H1 (cell line): Measurements from ENCODE around the gene NF1. TPM values are rescaled to one million over a fixed set of nuclear protein-coding genes. Genes with fewer than 3 reads are reported as not detected.

Source experiments
- CTCF ChIA-PET: fragments of 300-600 bp; sonication (Branson Sonifier 250); formaldehyde crosslinking; loops from one replicate; lab custom pipeline; 2021; ENCODE audit not compliant: partially characterized antibody; lab: Charles Lee
- POLR2A ChIA-PET: fragments of 300-600 bp; sonication (Branson Sonifier 250); formaldehyde crosslinking; loops from one replicate; lab custom pipeline; 2021; ENCODE audit warnings: inconsistent platforms; ENCODE audit not compliant: partially characterized antibody; lab: Charles Lee
- DNase-seq, 2 experiments: peaks; one replicate each; pipeline versions ENCODE4 v3.0.0 to v3.0.0-alpha.2; 2010 to 2022; ENCODE audit warnings: low spot score in 2 of 2, low read depth in 1 of 2, mixed read lengths in 1 of 2
- FAIRE-seq: peaks from 2 replicates; lab custom pipeline; 2011; peaks lifted over from hg19 to GRCh38; lab: Jason Lieb, UNC
- H2AFZ ChIP-seq: 2 replicates; pipeline ENCODE4 v1.8.1; 2012; ENCODE audit warnings: low read length, inconsistent platforms
- H2AK5ac ChIP-seq: 2 replicates; pipeline ENCODE4 v1.6.1; 2013; ENCODE audit warnings: low read depth, low read length
- H2BK120ac ChIP-seq: replicated peaks from 2 replicates; pipeline ENCODE3; 2013; ENCODE audit warnings: low read depth, low read length, inconsistent platforms
- H2BK12ac ChIP-seq: 2 replicates; pipeline ENCODE4 v1.6.1; 2013; ENCODE audit warnings: low read depth, low read length
- H2BK15ac ChIP-seq: 2 replicates; pipeline ENCODE4 v1.6.1; 2013; ENCODE audit warnings: low read length
- H2BK20ac ChIP-seq: 2 replicates; pipeline ENCODE4 v1.6.1; 2013; ENCODE audit warnings: low read length
- H2BK5ac ChIP-seq: 2 replicates; pipeline ENCODE4 v1.6.1; 2013; ENCODE audit warnings: low read depth, low read length
- H3K14ac ChIP-seq: 2 replicates; pipeline ENCODE4 v1.6.1; 2013; ENCODE audit warnings: inconsistent platforms; ENCODE audit not compliant: insufficient read length
- H3K18ac ChIP-seq: 2 replicates; pipeline ENCODE4 v1.6.1; 2013; ENCODE audit warnings: low read length; ENCODE audit errors: extremely low read depth
- H3K23ac ChIP-seq: 2 replicates; pipeline ENCODE4 v1.6.1; 2013; ENCODE audit warnings: inconsistent platforms; ENCODE audit not compliant: insufficient read length
- H3K23me2 ChIP-seq: 2 replicates; pipeline ENCODE4 v1.6.1; 2013; ENCODE audit warnings: low read depth, low read length
- H3K27ac ChIP-seq: 2 replicates; pipeline ENCODE4 v1.6.1; 2011; ENCODE audit warnings: low read depth, low read length, inconsistent platforms
- H3K27me3 ChIP-seq, 4 experiments: replicated peaks in 1 of 4; 1 replicate in 1 of 4; 2 replicates in 3 of 4; pipeline versions ENCODE4 v1.6.1 to v1.8.1; 2011 to 2013; ENCODE audit warnings: low read length in 3 of 4, mild to moderate bottlenecking in 3 of 4, inconsistent platforms in 2 of 4, mixed read lengths in 2 of 4, moderate library complexity in 1 of 4; ENCODE audit not compliant: control insufficient read depth in 3 of 4, insufficient read depth in 3 of 4; ENCODE audit errors: extremely low read depth in 1 of 4
- H3K36me3 ChIP-seq, 4 experiments: 2 replicates each; pipeline versions ENCODE4 v1.6.1 to v1.8.1; 2011 to 2013; ENCODE audit warnings: mild to moderate bottlenecking in 4 of 4, low read length in 3 of 4, moderate library complexity in 2 of 4, control low read depth in 1 of 4, inconsistent platforms in 1 of 4; ENCODE audit not compliant: insufficient read depth in 4 of 4, control insufficient read depth in 2 of 4
- H3K4ac ChIP-seq: replicated peaks from 2 replicates; pipeline ENCODE3; 2013; ENCODE audit warnings: low read length, low read depth, mixed read lengths, inconsistent platforms; ENCODE audit not compliant: insufficient read length
- H3K4me1 ChIP-seq, 4 experiments: replicated peaks in 1 of 4; 1 replicate in 1 of 4; 2 replicates in 3 of 4; pipeline versions ENCODE4 v1.6.1 to v1.8.1; 2011 to 2013; ENCODE audit warnings: low read length in 3 of 4, inconsistent platforms in 2 of 4, mixed read lengths in 1 of 4; ENCODE audit not compliant: insufficient read depth in 4 of 4, control insufficient read depth in 3 of 4
- H3K4me2 ChIP-seq, 2 experiments: 2 replicates each; pipeline versions ENCODE4 v1.6.1 to v1.8.1; 2011 to 2013; ENCODE audit warnings: low read depth in 2 of 2, low read length in 2 of 2, control low read depth in 1 of 2, inconsistent platforms in 1 of 2, mild to moderate bottlenecking in 1 of 2; ENCODE audit not compliant: insufficient read depth in 1 of 2
- H3K4me3 ChIP-seq, 4 experiments: fragments of 200-600, 300-600 bp in 1 of 4; sonication (generic), shearing (Covaris generic), sonication (Bioruptor Twin) in 1 of 4; 2 replicates each; pipeline versions ENCODE4 v1.5.1 to v1.8.1; 2011 to 2016; ENCODE audit warnings: low read length in 4 of 4, low read depth in 3 of 4, control low read depth in 2 of 4, inconsistent platforms in 2 of 4, mild to moderate bottlenecking in 2 of 4, mixed read lengths in 1 of 4, moderate library complexity in 1 of 4; ENCODE audit not compliant: insufficient read depth in 2 of 4; ENCODE audit errors: extremely low read depth in 1 of 4
- H3K56ac ChIP-seq: replicated peaks from 2 replicates; pipeline ENCODE3; 2013; ENCODE audit warnings: low read depth, mild to moderate bottlenecking, mixed read lengths, low read length, inconsistent platforms; ENCODE audit not compliant: insufficient read length
- H3K79me1 ChIP-seq: 2 replicates; pipeline ENCODE4 v1.6.1; 2013; ENCODE audit warnings: low read depth, low read length, control low read depth
- H3K79me2 ChIP-seq, 2 experiments: 2 replicates each; pipeline versions ENCODE4 v1.6.1 to v1.8.1; 2012 to 2013; ENCODE audit warnings: low read length in 2 of 2, mild to moderate bottlenecking in 2 of 2, inconsistent platforms in 1 of 2; ENCODE audit not compliant: insufficient read depth in 2 of 2, control insufficient read depth in 1 of 2
- H3K9ac ChIP-seq, 4 experiments: replicated peaks in 1 of 4; 1 replicate in 1 of 4; 2 replicates in 3 of 4; pipeline versions ENCODE4 v1.6.1 to v1.8.1; 2011 to 2013; ENCODE audit warnings: low read depth in 3 of 4, low read length in 3 of 4, control low read depth in 2 of 4, mild to moderate bottlenecking in 2 of 4, moderate library complexity in 2 of 4, inconsistent platforms in 1 of 4; ENCODE audit errors: extremely low read depth in 1 of 4
- H3K9me3 ChIP-seq, 2 experiments: 2 replicates each; pipeline versions ENCODE4 v1.6.1 to v1.8.1; 2012 to 2013; ENCODE audit warnings: mild to moderate bottlenecking in 2 of 2, moderate library complexity in 2 of 2, control low read depth in 1 of 2, inconsistent platforms in 1 of 2, low read depth in 1 of 2, low read length in 1 of 2, mixed read lengths in 1 of 2; ENCODE audit not compliant: insufficient read depth in 2 of 2
- H4K20me1 ChIP-seq, 2 experiments: replicated peaks in 1 of 2; 2 replicates each; pipeline versions ENCODE3 to v1.8.1; 2011 to 2013; ENCODE audit warnings: inconsistent platforms in 2 of 2, low read length in 2 of 2, mild to moderate bottlenecking in 1 of 2; ENCODE audit not compliant: insufficient read depth in 2 of 2, control insufficient read depth in 1 of 2
- H4K5ac ChIP-seq: 2 replicates; pipeline ENCODE4 v1.6.1; 2013; ENCODE audit warnings: low read length, low read depth, mixed read lengths, inconsistent platforms; ENCODE audit not compliant: insufficient read length
- H4K8ac ChIP-seq: 2 replicates; pipeline ENCODE4 v1.8.0; 2013; ENCODE audit warnings: mild to moderate bottlenecking, moderate library complexity, low read length, inconsistent platforms; ENCODE audit not compliant: insufficient read depth; ENCODE audit errors: extremely low read depth
- H4K91ac ChIP-seq: replicated peaks from 2 replicates; pipeline ENCODE3; 2013; ENCODE audit warnings: low read length, mixed read lengths, inconsistent platforms; ENCODE audit not compliant: insufficient read length
- KDM4A ChIP-seq: IDR thresholded peaks from one replicate; pipeline ENCODE4 v1.7.1; 2012; ENCODE audit warnings: low read depth, mild to moderate bottlenecking, moderate library complexity, low read length, inconsistent platforms; ENCODE audit not compliant: severe bottlenecking
- PHF8 ChIP-seq: fragments of 200-600 bp; sonication (generic); conservative IDR thresholded peaks from 2 replicates; pipeline ENCODE4 v1.7.1; 2012; ENCODE audit warnings: low read depth, mild to moderate bottlenecking, inconsistent platforms, low read length, moderate library complexity
- RBBP5 ChIP-seq: IDR thresholded peaks from 2 replicates; pipeline ENCODE4 v1.7.1; 2012; ENCODE audit warnings: low read depth, mild to moderate bottlenecking, inconsistent platforms, low read length, moderate library complexity, borderline replicate concordance
- TBP ChIP-seq: IDR thresholded peaks from 2 replicates; pipeline ENCODE4 v1.6.1; 2011; ENCODE audit warnings: low read depth, low read length, improper control_type of control experiment
- WGBS, 2 experiments: shearing (Covaris generic) in 1 of 2; methylation state at CpG; one replicate each; pipeline versions ENCODE4 v1.1.6 to v1.1.7; 2013 to 2015; ENCODE audit warnings: low lambda C conversion rate in 2 of 2, mixed read lengths in 2 of 2, inconsistent platforms in 1 of 2, low coverage in 1 of 2, missing lambda C conversion rate in 1 of 2; ENCODE audit not compliant: insufficient replicate concordance in 2 of 2, insufficient coverage in 1 of 2, insufficient read length in 1 of 2; ENCODE audit errors: extremely low coverage in 1 of 2, missing lambda C conversion rate in 1 of 2; 5-methylcytosine and 5-hydroxymethylcytosine counted together
- polyA plus RNA-seq, 7 experiments: library from polyadenylated mRNA; depleted of rRNA in 3 of 7; stranded (reverse) in 5 of 7; unstranded in 2 of 7; fragments of >200 nt in 5 of 7; fragments of 200-250 nt in 2 of 7; gene quantifications; 1 replicate in 5 of 7; 2 replicates in 1 of 7; 4 replicates in 1 of 7; pipeline versions ENCODE4 v1.2.1 to v1.2.3, GENCODE V29; 2011 to 2013; ENCODE audit warnings: missing spikeins in 2 of 7, mixed read lengths in 2 of 7
- total RNA-seq: library from RNA; stranded (reverse); fragmentation: NEBNext Ultra II Directional; extraction: Animal tissue kit (Norgen Biotek cat#: 25700); gene quantifications from 2 replicates; pipeline ENCODE4 v1.2.1, GENCODE V29; 2021

Gene NF1
- total and polyA plus RNA-seq, 2 of the 8 experiments (the other 6 are each of a cell fraction or from before 2014, with no cell fraction given) = 19.3 to 29.6 TPM

- Histone ChIP-seq H4K5ac (no peak overlapping the region), H3K4me2 (peak overlapping the region; percentile 42 to 86), H3K79me1 (no peaks in the 10 kb centered on the region; the same call in 1 of the 2 replicates), H3K9ac (no peak overlapping the region), H3K79me2 (no peaks in the 10 kb centered on the region), H2AFZ (no peak overlapping the region), H4K20me1 (peaks cover 4 to 9% of the 10 kb centered on the region in 2 experiments), H4K8ac (peak overlapping the region; percentile 28; the same call in 1 of the 2 replicates), H3K56ac (no peak overlapping the region), H3K4me3 (peak overlapping the region; percentile 20 to 62 (median 32); a peak in 7 of 8 replicates), H3K14ac (no peak overlapping the region), H2BK5ac (no peak overlapping the region), H3K27ac (no peak overlapping the region), H3K9me3 (no peaks in the 10 kb centered on the region), H3K27me3 (peaks cover 1 to 29% (median 22%) of the 10 kb centered on the region in 4 experiments), H3K36me3 (no peaks in the 10 kb centered on the region), H3K23ac (no peak overlapping the region), H2BK15ac (no peak overlapping the region), H2AK5ac (no peak overlapping the region), H4K91ac (no peak overlapping the region), H3K23me2 (peaks cover 7% of the 10 kb centered on the region; the same call in 1 of the 2 replicates), H3K4me1 (peaks cover 0 to 14% (median 9%) of the 10 kb centered on the region in 4 experiments; a peak in 6 of 7 replicates), H3K4ac (no peak overlapping the region), H2BK12ac (0 out of 2 replicates have a peak overlapping the region, but pooled peaks have one; percentile 60), H2BK120ac (no peak overlapping the region), H2BK20ac (no peak overlapping the region), H3K18ac (no peak overlapping the region; the same call in 1 of the 2 replicates)
- 57% methylated on average over 23 of the region's 52 CpGs; no CpG with 5 or more reads in 1 of the 2 experiments for WGBS, 2 experiments
- TF ChIP-seq TBP = no peak
- TF ChIP-seq RBBP5 = 0 out of 2 replicates have a peak, but pooled peaks have one; percentile 3
- peak; percentile 4 for TF ChIP-seq KDM4A
- no peak for TF ChIP-seq PHF8
- DNase-seq = peak in 1 of 2 experiments; percentile 55
- CTCF ChIA-PET = interaction anchor here (0.6 to 1.6 kb wide), 5 partner anchors 9 to 450 kb away, joined by 3 to 5 read pairs (median 3); no protein-coding TSS in a partner anchor
- no peak for FAIRE-seq
- POLR2A ChIA-PET = interaction anchor here (0.9 to 1.7 kb wide), 4 partner anchors 10 to 323 kb away, joined by 3 to 4 read pairs (median 3); no protein-coding TSS in a partner anchor
Measured at GRCh38 chr17:31392002-31392855, 297.5 kb downstream of the NF1 start.
